Posterior cingulate gyrus (tissue), 11 donors: ENCODE measurements around the gene TMPRSS9.
A peak's percentile ranks its signal among the peaks of the same experiment; 100 is the strongest.

Source experiments
- DNase-seq, 10 donors: peaks; one replicate each; pipeline versions ENCODE4 v3.0.0 to v3.0.0-alpha.2; 2020 to 2021; ENCODE audit warnings: mixed read lengths in 3 of 10
- intact Hi-C: fragments of 100-400 bp; cut with DNase I; formaldehyde crosslinking; loops from one replicate; pipeline ENCODE4 v1.15.1; 2023

Gene TMPRSS9

DNA sequence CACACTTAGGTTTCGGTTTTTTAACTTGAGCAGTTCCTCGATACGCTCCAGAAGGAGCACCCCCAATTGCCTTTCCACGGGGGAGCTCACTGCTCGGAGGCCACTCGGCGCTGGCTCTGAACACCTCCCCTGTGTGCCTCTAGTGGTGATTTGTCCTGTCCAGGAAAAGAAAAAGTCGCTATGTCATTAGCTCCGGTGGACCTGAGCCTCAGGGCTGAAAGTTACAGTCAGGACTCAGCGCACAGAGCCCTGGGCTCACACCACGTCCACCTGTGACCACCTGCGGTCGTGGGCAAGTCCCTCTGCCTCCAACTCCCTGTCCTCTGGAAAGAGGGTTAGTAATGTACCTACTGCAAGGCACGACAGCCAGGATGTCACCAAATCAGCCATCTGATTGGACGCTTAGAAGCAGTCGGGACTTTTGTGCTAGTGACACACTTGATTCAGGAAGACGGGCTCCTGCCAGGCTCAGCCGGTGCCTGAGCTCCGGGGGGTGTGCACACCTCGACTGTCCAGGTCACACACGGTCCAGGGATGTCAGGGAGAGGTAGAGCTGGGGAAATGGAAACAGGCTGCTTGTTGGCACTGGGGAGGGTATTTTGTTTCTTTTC lies 3.9 kb upstream of the TMPRSS9 start:
- intact Hi-C loops = no loop called here

DNA sequence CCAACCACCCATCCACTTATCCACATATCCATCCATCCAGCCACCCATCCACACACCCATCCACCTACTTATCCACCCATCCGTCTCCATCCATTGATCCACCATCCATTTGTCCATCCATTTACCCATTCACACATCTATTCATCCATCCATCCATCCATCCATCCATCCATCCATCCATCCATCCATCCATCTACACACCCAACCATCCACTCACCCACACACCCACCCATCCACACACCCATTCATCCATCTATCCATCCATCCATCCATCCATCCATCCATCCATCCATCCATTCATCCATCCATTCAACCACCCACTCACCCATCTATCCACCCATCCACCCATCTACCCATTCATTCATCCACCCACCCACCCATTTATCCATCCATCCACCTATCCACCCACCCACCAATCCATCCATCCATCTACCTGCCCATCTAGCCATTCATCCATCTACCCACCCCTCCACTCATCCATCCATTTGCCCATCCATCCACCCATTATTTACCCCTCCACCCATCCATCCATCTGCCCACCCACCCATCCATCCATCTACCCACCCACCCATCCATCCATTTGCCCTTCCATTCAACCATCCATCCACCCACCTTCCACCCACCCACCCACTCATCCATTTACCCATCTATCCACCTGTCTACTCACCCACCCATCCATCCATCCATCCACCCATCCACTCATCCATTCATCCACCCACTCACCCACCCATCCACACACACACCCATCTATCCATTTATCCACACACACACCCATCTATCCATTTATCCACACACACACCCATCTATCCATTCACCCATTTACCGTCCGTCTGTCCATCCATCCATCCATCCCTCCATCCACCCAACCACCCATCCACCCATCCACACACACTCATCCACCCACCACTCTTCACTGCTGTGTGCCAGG lies 2.5 kb upstream of the TMPRSS9 start:
- intact Hi-C loops = no loop called here
- DNase-seq = no peak

More for the DNA sequence above, 3.9 kb upstream of the TMPRSS9 start:
- peak in 1 of 10 donors; percentile 75 for DNase-seq

DNA sequence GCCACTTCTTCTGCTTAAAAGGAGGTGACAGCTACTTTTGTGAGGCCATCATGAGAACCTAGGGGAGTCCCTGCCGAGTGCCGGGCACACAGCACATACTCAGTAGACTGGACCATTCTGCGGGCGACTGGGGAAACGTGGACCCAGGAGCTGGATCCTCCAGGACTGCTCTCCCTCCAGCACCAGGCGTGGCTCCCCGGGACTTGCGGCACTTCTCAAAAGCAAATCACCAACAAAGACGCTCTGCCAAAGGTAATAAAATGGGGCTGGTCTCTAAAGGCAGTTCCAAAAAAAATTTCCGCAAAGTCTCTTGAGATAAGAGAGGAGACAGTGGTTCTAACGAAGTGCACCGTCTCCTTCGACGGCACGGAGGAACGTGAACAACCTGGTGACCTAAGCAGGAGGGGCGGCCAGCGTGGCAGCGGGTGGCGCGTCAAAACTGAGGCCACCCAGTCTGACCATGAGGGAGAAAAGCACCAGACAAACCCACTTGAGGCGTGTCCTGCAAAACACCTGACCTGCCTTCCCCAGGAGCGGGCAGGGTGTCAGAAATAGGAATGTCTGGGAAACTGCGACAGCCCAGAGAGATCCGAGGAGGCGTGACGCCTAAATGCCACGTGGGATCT lies 1.4 kb upstream of the TMPRSS9 start:
- intact Hi-C loops = no loop called here
- DNase-seq = peak in 1 of 10 donors; percentile 62

DNA sequence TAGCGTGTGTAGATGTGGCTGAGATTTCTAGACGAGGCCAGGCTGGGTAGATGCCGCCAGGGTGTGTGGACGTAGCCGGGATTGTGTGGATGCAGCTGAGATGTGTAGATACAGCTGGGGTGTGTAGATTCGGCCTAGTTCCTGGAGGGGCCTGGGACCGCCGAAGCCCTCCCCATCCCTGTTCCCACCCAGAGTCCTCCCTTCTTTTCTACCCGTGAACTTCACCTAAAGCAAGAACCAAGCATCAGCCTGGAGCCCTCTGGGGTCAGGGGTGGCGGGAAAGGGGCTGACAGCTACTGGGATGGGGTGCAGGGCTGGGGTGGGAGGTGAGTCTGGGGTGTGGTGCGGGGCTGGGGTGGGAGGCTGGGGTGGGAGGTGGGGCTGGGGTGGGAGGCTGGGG lies 768 bp downstream of the TMPRSS9 start:
- peak in 1 of 10 donors; percentile 45 for DNase-seq
- intact Hi-C loops = no loop called here

DNA sequence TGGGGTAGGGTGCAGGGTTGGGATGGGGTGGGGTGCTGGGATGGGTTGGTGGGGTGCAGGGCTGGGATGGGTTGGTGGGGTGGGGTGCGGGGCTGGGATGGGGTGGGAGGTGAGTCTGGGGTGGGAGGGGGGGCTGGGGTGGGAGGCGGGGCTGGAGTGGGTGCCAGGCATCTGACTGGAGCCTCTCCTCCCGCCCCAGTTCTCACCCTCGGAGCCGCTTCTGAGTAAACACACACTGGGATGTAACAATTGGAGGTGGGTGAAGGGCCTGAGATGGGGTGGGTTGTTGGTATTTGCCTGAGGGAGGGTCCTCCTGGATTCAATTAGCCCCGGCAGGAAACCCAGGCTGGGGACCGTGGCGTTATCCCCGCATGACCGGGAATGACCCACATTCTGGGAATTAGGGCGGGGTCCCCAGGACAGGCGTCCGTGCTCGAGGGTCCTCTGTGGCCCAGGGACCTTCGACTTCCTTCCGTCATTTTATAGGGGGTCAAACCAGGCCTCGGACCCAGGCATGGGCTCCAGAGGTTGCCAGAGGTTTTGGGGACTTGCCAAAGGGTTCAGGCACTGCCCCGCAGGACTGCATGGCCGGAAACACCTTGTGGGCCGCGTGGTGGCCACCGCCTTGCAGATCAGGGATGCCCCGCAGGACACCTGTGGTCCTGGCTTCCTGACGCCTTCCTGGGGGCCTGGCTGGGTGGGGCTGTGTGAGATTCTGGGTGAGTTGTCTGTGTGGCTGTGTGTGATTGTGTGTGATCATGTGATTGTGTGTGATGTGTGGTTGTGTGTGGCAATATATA lies 1.4 kb downstream of the TMPRSS9 start:
- intact Hi-C loops = no loop called here
- DNase-seq = peak in 2 of 10 donors; percentile 69 to 70

DNA sequence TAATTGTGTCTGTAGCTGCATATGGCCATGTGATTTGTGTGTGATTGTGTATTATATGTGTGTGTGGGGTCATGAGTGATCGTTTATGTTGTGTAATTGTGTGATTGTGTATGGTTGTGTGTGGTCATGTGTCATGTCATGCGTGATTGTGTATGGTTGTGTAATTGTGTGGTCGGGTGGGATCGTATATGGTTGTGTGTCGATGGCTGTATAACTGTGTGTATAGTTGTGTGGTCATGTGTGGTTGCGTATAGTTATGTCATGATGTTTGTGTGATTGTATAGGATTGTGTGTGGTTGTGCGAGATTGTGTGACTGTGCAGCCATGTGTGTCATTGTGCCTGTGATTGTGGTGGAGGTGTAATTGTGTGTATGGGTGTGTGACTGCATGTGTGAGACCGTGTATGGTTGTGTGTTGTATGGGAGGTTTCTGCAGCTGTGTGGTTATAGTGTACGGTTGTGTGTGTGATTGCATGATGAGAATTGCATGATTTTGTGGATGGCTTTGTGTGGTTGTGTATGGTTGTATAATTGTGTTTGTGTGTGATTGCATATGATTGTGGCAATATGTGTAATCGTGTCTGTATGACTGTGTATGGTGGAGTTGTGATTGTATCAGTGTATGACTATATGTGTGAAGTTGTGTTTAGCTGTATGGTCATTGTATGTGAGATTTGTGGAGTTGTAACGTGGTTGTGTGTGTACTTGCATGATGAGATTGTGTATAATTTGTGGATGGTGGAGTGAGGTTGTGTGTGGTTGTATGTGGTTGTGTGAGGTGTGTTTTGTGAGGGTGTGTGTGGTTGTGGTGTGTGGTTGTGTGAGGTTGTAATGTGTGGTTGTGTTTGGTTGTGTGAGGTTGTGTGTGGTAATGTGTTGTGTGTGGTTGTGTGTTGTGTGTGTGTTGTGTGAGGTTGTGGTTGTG lies 2.2 kb downstream of the TMPRSS9 start:
- DNase-seq = no peak
- intact Hi-C loops = no loop called here

DNA sequence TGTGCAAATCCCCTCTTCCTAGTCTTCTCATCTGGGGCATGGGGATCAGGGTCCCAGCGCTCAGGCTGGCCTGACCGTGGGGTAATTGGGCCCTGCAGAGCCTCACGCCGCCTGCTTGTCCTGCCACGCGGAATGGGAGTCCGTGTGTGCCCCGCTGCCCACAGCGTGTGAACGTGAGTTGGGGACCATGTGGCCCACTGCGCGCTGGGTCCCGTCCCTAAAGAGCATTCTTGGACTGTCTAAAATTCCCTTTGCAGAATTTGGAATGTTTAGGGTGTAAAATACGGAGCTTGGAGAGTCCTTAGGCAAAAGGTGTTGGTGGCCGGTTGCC lies 2.9 kb downstream of the TMPRSS9 start:
- peak in 2 of 10 donors; percentile 49 to 64 for DNase-seq
- intact Hi-C loops = no loop called here

DNA sequence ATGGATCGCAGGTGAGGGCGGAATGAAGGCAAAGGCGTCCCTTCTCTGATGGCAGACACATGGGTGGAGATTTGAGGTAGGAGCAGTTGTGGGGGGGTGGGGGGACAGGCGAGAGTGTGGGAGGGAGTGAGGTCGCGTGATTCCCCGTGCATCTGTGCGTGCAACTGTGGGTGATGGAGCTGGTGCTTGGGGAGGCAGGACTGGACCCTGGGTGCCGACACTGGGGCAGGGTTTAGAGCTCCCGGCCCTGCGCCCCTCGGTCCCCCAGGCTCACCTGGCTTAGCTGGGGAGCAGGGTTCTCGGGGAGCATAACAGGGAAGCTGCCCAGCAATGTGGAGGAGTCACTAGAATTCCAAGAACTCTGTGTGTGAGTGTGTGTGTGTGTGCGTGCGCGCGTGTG lies 3.4 kb downstream of the TMPRSS9 start:
- peak in 1 of 10 donors; percentile 75 for DNase-seq
- intact Hi-C loops = no loop called here

DNA sequence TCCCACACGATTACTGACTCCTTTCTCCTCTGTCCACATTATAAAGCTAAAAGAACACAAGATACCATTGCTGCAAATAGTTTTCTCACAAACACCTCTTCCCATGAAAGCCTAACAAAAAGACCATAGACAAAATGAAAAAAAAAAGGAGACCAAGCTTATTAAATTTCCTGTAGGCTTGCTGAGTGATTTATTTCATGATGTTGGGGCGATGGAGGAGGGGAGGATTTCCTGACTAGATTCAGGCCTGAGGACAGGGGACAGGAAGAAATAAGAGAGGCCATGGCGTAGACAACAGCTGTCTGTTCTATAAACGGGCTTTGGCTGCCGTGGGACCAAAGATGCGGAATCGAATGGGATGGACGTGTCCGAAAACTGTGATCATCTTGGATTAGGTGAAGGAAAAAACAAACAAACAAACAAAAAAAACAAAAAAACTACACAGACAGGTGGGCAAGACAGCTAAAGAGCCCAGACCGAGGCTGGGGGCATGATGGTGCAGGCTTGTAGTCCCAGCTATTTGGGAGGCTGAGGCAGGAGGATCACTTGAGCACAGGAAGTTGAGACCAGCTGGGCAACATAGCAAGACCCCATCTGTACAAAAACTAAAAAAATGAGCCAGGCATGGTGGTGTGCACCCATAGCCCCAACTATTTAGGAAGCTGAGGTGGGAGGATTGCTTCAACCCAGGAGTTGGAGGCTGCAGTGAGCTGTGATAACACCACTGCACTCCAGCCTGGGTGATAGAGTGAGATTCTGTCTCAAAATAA lies 5.3 kb downstream of the TMPRSS9 start:
- peak in 1 of 10 donors; percentile 3 for DNase-seq
- intact Hi-C loops = no loop called here

DNA sequence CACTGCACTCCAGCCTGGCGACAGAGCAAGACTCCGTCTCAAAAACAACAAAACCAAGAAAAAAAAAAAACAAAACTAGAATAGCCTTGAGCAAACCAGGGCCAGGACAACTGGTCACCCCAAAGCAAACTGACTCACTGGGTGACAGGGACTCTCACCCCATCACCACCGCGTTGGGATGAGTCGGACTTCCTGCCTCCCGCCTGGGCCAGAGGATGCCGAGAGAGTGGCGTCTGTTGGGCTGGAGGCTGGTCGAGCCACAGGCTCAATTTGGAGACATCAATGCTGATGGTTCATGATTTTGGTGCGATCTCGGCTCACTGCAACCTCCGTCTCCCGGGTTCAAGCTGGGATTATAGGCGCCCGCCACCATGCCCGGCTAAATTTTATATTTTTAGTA lies 11.6 kb downstream of the TMPRSS9 start:
- intact Hi-C loops = no loop called here
- DNase-seq = peak in 1 of 10 donors; percentile 80

DNA sequence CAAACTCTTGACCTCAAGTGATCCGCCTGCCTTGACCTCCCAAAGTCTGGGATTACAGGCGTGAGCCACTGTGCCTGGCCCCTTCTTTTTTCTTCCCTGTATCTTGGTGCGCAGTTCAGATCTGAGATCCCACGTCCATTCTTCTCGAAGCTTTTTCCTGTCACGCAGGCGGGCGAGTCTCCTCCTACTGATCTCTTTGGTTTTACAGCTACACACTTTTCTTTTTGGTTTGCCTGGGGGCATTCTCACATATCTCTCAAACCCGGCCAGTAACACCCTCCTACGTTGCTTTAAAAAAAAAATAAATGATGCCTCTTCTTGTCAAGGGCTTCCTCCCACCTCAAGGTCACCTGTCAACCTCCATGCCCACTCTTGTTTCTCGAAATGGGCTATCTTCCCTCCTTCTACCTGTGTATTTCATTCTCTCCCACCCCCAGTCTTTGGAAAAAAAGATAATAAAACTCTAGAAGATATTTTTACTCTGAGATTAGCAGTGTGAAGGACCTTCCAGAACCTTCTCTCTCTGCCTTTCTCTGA lies 12.1 kb downstream of the TMPRSS9 start:
- intact Hi-C loops = no loop called here

DNA sequence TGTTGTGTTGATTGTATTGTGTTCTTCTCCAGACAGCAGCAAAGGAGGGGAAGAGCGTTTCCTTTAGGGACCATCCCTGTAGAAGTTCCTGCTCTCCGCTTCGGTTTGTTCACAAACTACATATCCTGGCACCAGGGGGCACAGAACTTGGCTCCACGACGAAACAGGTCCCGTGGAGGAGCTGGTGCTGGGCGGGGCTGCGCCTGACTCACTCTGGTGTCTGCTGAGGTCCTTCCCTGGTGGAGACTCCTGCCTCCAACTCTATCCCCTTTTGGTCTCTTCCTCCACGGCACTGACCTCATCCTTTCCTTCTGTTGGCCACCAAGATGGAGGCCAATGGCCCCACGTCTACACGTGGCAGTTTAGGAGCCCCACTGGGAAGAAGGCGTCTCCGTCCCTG lies 14.7 kb downstream of the TMPRSS9 start:
- intact Hi-C loops = no loop called here

More for the DNA sequence above, 12.1 kb downstream of the TMPRSS9 start:
- DNase-seq = no peak

DNA sequence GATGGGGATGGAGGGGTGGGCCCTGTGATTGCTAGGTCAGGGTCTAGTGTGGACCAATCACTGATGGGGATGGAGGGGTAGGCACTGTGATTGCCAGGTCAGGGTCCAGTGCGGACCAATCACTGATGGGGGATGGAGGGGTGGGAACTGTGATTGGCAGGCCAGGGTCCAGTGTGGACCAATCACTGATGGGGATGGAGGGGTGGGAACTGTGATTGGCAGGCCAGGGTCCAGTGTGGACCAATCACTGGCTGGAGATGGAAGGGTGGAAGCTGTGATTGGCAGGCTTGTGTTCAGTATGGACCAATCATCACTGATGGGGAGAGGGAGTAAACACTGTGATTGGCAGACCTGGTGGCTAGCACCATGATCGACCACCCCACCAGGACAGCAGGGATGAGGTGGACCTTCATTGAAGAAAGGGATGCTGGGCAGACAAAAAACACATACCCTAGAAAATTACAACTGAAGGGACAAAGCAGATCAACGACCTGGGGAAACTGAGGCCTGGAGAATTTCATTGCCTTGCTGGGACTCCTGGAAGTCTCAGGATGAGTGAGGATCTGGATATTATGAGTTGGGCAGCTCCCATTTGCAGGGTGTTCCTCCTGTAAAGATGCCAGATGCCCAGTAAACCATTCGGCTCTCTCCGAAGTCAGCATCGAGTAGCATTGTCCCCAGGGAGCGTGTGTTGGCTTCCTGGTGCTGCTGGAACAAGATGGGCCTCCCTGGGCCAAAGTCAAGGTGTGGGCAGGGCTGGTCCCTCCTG lies 15.5 kb downstream of the TMPRSS9 start:
- DNase-seq = no peak
- intact Hi-C loops = no loop called here

More for the DNA sequence above, 14.7 kb downstream of the TMPRSS9 start:
- no peak for DNase-seq

DNA sequence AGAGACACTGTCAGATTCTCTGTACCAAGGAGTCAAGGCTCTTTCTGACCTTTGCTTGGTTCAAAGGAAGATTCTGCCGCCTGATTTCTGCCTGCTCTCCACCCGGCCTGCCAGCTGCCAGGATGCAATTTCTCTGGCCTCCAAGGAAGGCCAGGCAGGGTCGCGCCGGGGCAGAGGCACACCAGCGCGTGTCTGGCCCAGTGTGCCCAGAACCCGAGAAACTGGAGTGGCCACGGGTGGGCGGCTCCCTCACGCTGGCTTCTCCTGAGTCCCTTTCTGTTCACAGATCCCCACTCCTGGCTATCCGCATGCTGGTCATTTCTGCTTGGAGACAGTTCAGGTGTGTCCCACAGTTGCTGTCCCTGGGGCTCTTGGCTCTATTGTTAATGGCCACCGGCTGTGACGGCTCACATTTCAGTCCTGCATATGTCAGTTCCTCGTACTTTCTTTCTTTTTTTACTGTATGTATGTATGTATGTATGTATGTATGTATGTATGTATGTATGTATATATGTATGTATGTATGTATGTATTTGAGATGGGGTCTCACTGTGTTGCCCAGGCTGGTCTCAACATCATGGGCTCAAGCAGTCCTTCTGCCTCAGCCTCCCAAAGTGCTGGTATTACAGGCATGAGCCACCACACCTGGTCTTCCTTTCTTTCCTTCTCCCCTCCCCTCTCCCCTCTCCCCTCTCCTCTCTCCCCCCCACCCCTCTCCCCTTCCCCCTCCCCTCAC lies 16.9 kb downstream of the TMPRSS9 start:
- intact Hi-C loops = no loop called here
- DNase-seq = no peak

DNA sequence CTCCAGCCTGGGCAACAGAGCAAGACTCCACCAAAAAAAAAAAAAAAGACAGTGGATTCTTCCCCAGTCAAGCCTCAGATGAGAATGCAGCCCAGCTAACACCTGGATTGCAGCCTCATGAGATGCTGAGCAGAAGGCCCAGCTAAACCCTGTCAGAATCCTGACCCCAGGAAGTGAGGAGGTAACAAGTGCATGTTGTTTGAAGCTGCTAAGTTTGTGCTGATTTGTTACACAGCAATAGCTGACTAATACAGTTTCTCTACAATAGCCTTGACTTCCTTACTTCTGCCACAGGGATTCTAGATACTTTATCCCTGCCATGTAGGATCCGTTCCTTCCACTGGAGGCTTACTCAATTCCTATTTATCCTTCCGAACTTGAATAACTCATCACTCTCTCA lies 20.5 kb downstream of the TMPRSS9 start:
- DNase-seq = no peak
- intact Hi-C loops = loop anchor here (2.0 kb wide), 1 partner anchor 48 kb away; no protein-coding TSS in a partner anchor

DNA sequence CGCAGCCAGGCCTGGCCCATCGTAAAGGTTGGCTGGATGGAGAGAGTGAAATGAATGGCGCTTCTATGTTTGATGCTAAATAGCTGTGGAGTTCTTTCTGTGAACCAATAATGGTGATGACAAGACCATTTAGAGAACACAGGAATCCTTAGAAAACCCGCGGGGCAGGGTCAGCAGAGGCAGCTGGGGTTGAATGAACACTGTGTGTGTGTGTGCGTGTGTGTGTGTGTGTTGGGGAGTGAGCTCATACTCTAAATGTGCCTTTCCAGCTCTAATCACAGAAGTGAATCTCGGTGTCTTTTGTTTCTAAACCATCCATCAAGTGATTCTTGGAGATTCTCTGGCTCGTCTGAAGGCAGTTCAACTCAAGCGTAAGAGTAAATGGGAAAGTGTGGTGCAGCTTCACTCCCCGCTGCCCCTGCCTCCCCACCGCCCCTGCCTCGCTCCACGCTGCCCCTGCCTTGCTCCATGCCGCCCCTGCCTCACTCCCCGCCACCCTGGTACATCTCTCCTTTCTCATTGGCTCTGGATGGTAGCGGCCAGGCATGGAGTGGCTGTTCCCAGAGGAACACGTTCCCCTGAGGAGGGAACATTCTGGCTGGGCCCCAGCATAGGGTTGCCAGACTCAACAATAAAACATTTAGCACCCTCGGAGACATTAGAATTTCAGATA lies 21.2 kb downstream of the TMPRSS9 start:
- intact Hi-C loops = loop anchor here (2.0 kb wide), 1 partner anchor 48 kb away; no protein-coding TSS in a partner anchor
- DNase-seq = peak in 9 of 10 donors; percentile 56 to 97 (median 79)
